Tibial nerve (tissue), 4 donors: ENCODE measurements around the gene GALNT8. TPM values are rescaled to one million over a fixed set of nuclear protein-coding genes. Genes with fewer than 3 reads are reported as not detected.
A peak's percentile ranks its signal among the peaks of the same experiment; 100 is the strongest.

ENCODE experiments used
- DNase-seq, 2 donors: peaks; one replicate each; pipeline ENCODE4 v3.0.0-alpha.2; 2019; ENCODE audit warnings: low spot score in 2 of 2
- H3K27ac ChIP-seq, 4 donors: fragments of 200-600 bp; sonication (generic) in 3 of 4; one replicate each; pipeline ENCODE4 v1.5.1; 2017 to 2019; ENCODE audit warnings: mild to moderate bottlenecking in 1 of 4
- H3K27me3 ChIP-seq, 2 donors: fragments of 200-600 bp; sonication (generic) in 1 of 2; one replicate each; pipeline versions ENCODE4 v1.5.1 to v1.6.0; 2017 to 2019
- H3K36me3 ChIP-seq, 3 donors: fragments of 200-600 bp; sonication (generic); one replicate each; pipeline ENCODE4 v1.5.1; 2018 to 2019
- H3K4me1 ChIP-seq, 4 donors: fragments of 200-600 bp; sonication (generic) in 3 of 4; one replicate each; pipeline ENCODE4 v1.5.1; 2017 to 2019
- H3K4me3 ChIP-seq, 4 donors: fragments of 200-600 bp; sonication (generic) in 3 of 4; one replicate each; pipeline ENCODE4 v1.5.1; 2017 to 2019; ENCODE audit warnings: mild to moderate bottlenecking in 1 of 4, moderate library complexity in 1 of 4
- H3K9me3 ChIP-seq, 4 donors: fragments of 200-600 bp; sonication (generic) in 3 of 4; one replicate each; pipeline ENCODE4 v1.5.1; 2017 to 2019
- CTCF ChIP-seq, 5 experiments: fragments of 200-600 bp in 3 of 5; fragments of 450-650 bp in 2 of 5; sonication (generic) in 3 of 5; IDR thresholded peaks; one replicate each; pipeline ENCODE4 v1.5.1; 2016 to 2019; ENCODE audit warnings: antibody characterized with exemption in 5 of 5, mild to moderate bottlenecking in 3 of 5, moderate library complexity in 2 of 5
- EP300 ChIP-seq, 2 donors: sonication (generic); formaldehyde crosslinking; IDR thresholded peaks; one replicate each; pipeline ENCODE4 v1.6.1; 2017; ENCODE audit warnings: antibody characterized with exemption in 2 of 2, mild to moderate bottlenecking in 1 of 2
- POLR2A ChIP-seq, 2 donors: fragments of 450-650 bp; IDR thresholded peaks; one replicate each; pipeline ENCODE4 v1.6.1; 2017; ENCODE audit warnings: antibody characterized with exemption in 2 of 2, mild to moderate bottlenecking in 2 of 2, moderate library complexity in 2 of 2
- WGBS, 2 donors: methylation state at CpG; one replicate each; pipeline ENCODE4 v1.1.5; 2018; 5-methylcytosine and 5-hydroxymethylcytosine counted together
- total RNA-seq, 4 donors: library from RNA; depleted of rRNA; stranded (reverse); fragments of >200 nt; gene quantifications; one replicate each; pipeline ENCODE4 v1.1.0, GENCODE V29; 2016

Gene GALNT8
- total RNA-seq, 4 donors from 2014 or later, result 0.44 to 3.1 (median 1.9) TPM

- TF ChIP-seq CTCF (IDR thresholded peaks at IDR 0.05), result no peak
- TF ChIP-seq EP300 (IDR thresholded peaks at IDR 0.05), result no peak
- no peak for TF ChIP-seq POLR2A (IDR thresholded peaks at IDR 0.05)
- DNase-seq, result no peak
- Histone ChIP-seq H3K27me3 (no peaks in the 10 kb centered on the region), H3K4me1 (no peaks in the 10 kb centered on the region), H3K4me3 (no peak overlapping the region), H3K36me3 (no peaks in the 10 kb centered on the region), H3K27ac (no peak overlapping the region), H3K9me3 (no peaks in the 10 kb centered on the region)
- 85 to 89% methylated on average over 8 of the region's 8 CpGs for WGBS, 2 donors
Measured at GRCh38 chr12:4816744-4817525, 96.7 kb downstream of the GALNT8 start.

GRCh38 chr12:4817880-4818279 lies 97.7 kb downstream of the GALNT8 start:
- 44 to 49% methylated on average over 8 of the region's 8 CpGs for WGBS, 2 donors
- no peaks in the 10 kb centered on the region for H3K27me3 ChIP-seq
- TF ChIP-seq CTCF (IDR thresholded peaks at IDR 0.05) (no peak), EP300 (IDR thresholded peaks at IDR 0.05) (no peak), POLR2A (IDR thresholded peaks at IDR 0.05) (no peak)
- H3K9me3 ChIP-seq, result no peaks in the 10 kb centered on the region
- DNase-seq, result no peak
- no peak overlapping the region for H3K27ac ChIP-seq
- H3K4me1 ChIP-seq, result no peaks in the 10 kb centered on the region
- no peak overlapping the region for H3K4me3 ChIP-seq
- H3K36me3 ChIP-seq, result no peaks in the 10 kb centered on the region

- Histone ChIP-seq H3K4me3 (no peak overlapping the region), H3K9me3 (no peaks in the 10 kb centered on the region), H3K4me1 (no peaks in the 10 kb centered on the region), H3K36me3 (no peaks in the 10 kb centered on the region), H3K27ac (no peak overlapping the region), H3K27me3 (no peaks in the 10 kb centered on the region)
- WGBS, 2 donors, result 67 to 68% methylated on average over 7 of the region's 7 CpGs
- TF ChIP-seq CTCF (IDR thresholded peaks at IDR 0.05) (no peak), POLR2A (IDR thresholded peaks at IDR 0.05) (no peak), EP300 (IDR thresholded peaks at IDR 0.05) (no peak)
- DNase-seq, result peak in 1 of 2 donors; percentile 28
Measured at GRCh38 chr12:4819654-4820053, 99.5 kb downstream of the GALNT8 start.

- no peaks in the 10 kb centered on the region for H3K36me3 ChIP-seq
- DNase-seq, result no peak
- TF ChIP-seq POLR2A (IDR thresholded peaks at IDR 0.05) (no peak), CTCF (IDR thresholded peaks at IDR 0.05) (no peak), EP300 (IDR thresholded peaks at IDR 0.05) (no peak)
- no peak overlapping the region for H3K27ac ChIP-seq
- H3K27me3 ChIP-seq, result no peaks in the 10 kb centered on the region
- whole genome bisulfite sequencing, 2 donors, result 53 to 72% methylated on average over 9 of the region's 9 CpGs
- no peaks in the 10 kb centered on the region for H3K9me3 ChIP-seq
- no peaks in the 10 kb centered on the region for H3K4me1 ChIP-seq
- no peak overlapping the region for H3K4me3 ChIP-seq
Measured at GRCh38 chr12:4820971-4821370, 100.8 kb downstream of the GALNT8 start.

Other genes starting within 250 kb of the GALNT8 start
- 1 to 10 TPM in 2 of 4 donors, under 1 TPM in 2; 0.44 to 4.8 (median 1.6) TPM for gene RAD51AP1, start 181.5 kb upstream of the GALNT8 start, total RNA-seq
- 10 to 100 TPM; 26.7 to 54.0 (median 40.9) TPM for gene DYRK4, start 158.2 kb upstream of the GALNT8 start, total RNA-seq
- gene AKAP3, start 71.3 kb upstream of the GALNT8 start, total RNA-seq, result 1 to 10 TPM in 1 of 4 donors, under 1 TPM in 3; 0.20 to 3.7 (median 0.46) TPM
- gene NDUFA9, start 71.3 kb upstream of the GALNT8 start, total RNA-seq, result 10 to 100 TPM; 14.0 to 34.5 (median 29.4) TPM
- 10 to 100 TPM in 1 of 4 donors, 1 to 10 TPM in 3; 1.2 to 12.8 (median 4.8) TPM for gene KCNA1, start 189.5 kb downstream of the GALNT8 start, total RNA-seq